K562 (cell line): ENCODE data around the gene RALB. TPM values are rescaled to one million over a fixed set of nuclear protein-coding genes. Genes with fewer than 3 reads are reported as not detected.

Experiments used
- ARID2 ChIP-seq: fragments of 450-650 bp; IDR thresholded peaks from 2 replicates; pipeline ENCODE4 v1.6.1; 2017; ENCODE audit warnings: antibody characterized with exemption, mild to moderate bottlenecking
- CC2D1A ChIP-seq: fragments of 450-650 bp; IDR thresholded peaks from 2 replicates; pipeline ENCODE4 v1.6.1; 2017; ENCODE audit warnings: mild to moderate bottlenecking
- EZH2 ChIP-seq: IDR thresholded peaks from 2 replicates; pipeline ENCODE4 v1.6.1; 2012; ENCODE audit warnings: low read depth, mild to moderate bottlenecking, inconsistent platforms, low read length, borderline replicate concordance
- JUN ChIP-seq, 2 experiments: sonication (generic) in 1 of 2; formaldehyde crosslinking in 1 of 2; IDR thresholded peaks; 2 replicates each; pipeline versions ENCODE4 v1.6.1 to v1.8.0; 2012 to 2022; ENCODE audit warnings: borderline replicate concordance in 2 of 2, mild to moderate bottlenecking in 2 of 2, improper control_type of control experiment in 1 of 2, low read depth in 1 of 2, low read length in 1 of 2, missing genetic modification reagents in 1 of 2
- KLF16 ChIP-seq: IDR thresholded peaks from 2 replicates; pipeline ENCODE4 v1.6.1; 2016; ENCODE audit warnings: antibody characterized with exemption
- RBM25 ChIP-seq: fragments of 200-400 bp; formaldehyde crosslinking; IDR thresholded peaks from 2 replicates; pipeline ENCODE4 v1.6.1; 2018; ENCODE audit warnings: low read length, low read depth, moderate library complexity; ENCODE audit not compliant: severe bottlenecking
- STAG1 ChIP-seq: sonication (generic); formaldehyde crosslinking; IDR thresholded peaks from 2 replicates; pipeline ENCODE4 v1.5.0; 2020; ENCODE audit warnings: missing genetic modification reagents, borderline replicate concordance
- XRCC5 ChIP-seq: fragments of 200-400 bp; formaldehyde crosslinking; IDR thresholded peaks from 2 replicates; pipeline ENCODE4 v1.6.1; 2017; ENCODE audit warnings: low read depth, mild to moderate bottlenecking, low read length
- ZBTB5 ChIP-seq: fragments of 450-650 bp; IDR thresholded peaks from 2 replicates; pipeline ENCODE4 v1.6.1; 2017; ENCODE audit warnings: antibody characterized with exemption
- ZNF518B ChIP-seq: fragments of 250-450 bp; sonication (Bioruptor Pico); IDR thresholded peaks from 2 replicates; pipeline ENCODE4 v1.5.0; 2021; ENCODE audit warnings: mild to moderate bottlenecking, moderate library complexity
- ZNF707 ChIP-seq: fragments of 250-450 bp; sonication (Bioruptor Pico); conservative IDR thresholded peaks from 2 replicates; pipeline ENCODE4 v1.8.0; 2022; ENCODE audit warnings: inconsistent platforms, mild to moderate bottlenecking, moderate library complexity
- polyA plus RNA-seq, 8 experiments: library from polyadenylated mRNA; depleted of rRNA in 4 of 8; stranded (reverse) in 5 of 8; unstranded in 3 of 8; fragments of >200 nt; fragmentation: Nextera tagmentation in 2 of 8; fragmentation: Illumina TruSeq in 1 of 8; extraction: Ambion mirVana in 2 of 8; extraction: Trizol in 1 of 8; gene quantifications; 2 replicates each; pipeline versions ENCODE4 v1.2.1 to v1.2.3, GENCODE V29; 2011 to 2014; ENCODE audit warnings: inconsistent platforms in 1 of 8, missing spikeins in 1 of 8
- total RNA-seq, 7 experiments: library from RNA; depleted of rRNA in 6 of 7; stranded (reverse); fragments of >200 nt in 6 of 7; fragmentation: Illumina TruSeq in 2 of 7; extraction: Trizol in 2 of 7; gene quantifications; 2 replicates each; pipeline versions ENCODE4 v1.2.1 to v1.2.3, GENCODE V29; 2011 to 2021; ENCODE audit warnings: low replicate concordance in 1 of 7
- TF ChIP-seq, protein P1 (sequence below), 2 experiments: fragments of 450-650 bp; formaldehyde crosslinking in 1 of 2; IDR thresholded peaks; 2 replicates each; pipeline versions ENCODE4 v1.4.0 to v1.6.1; 2014 to 2020; ENCODE audit warnings: mild to moderate bottlenecking in 2 of 2, borderline replicate concordance in 1 of 2, low read depth in 1 of 2

RALB gene
- total and polyA plus RNA-seq, 9 of the 15 experiments (the other 6 are each of a cell fraction or from before 2014, with no cell fraction given): 14.8 to 65.6 (median 38.4) TPM

DNA sequence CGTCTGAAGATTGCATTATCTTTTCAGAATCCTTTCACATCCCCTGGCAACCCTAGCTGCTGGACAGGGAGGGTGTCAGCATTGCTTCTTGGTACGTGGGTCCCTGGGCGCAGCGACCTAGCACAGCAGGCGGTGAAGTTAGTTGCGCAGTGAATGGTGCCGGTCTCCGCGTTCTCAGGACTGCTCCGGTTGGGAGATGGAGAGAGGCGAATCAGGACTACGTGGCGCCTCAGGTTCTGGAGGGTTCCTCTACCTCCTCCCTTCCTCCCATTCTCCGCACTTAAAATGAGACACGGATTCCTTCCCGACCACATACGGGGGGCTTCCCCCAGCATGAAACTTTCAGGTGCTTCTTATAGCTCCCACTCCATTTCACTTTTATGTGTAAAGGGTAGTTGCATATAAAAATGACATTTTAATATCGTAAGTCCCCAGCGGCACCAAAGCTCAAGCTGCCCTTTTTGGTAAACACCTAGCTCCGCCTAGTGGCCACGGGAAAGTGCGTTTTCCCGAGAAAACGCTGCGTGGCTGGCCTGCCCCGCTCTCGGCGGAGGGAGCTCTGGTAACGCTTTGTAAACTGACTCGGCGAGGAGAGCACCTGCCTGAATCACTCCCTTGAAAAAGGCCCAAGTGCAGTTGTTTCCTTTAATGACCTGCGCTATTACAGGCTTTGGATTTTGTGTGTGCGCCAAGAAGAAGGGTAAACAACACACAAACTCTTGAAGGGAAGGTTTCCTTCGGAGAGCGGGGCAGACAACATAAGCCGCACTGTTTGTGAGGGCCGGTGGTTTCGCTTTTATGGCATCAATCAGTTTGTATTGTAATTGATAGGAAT lies 60.4 kb downstream of the RALB start (continued):
- TF ChIP-seq, protein P1, sequence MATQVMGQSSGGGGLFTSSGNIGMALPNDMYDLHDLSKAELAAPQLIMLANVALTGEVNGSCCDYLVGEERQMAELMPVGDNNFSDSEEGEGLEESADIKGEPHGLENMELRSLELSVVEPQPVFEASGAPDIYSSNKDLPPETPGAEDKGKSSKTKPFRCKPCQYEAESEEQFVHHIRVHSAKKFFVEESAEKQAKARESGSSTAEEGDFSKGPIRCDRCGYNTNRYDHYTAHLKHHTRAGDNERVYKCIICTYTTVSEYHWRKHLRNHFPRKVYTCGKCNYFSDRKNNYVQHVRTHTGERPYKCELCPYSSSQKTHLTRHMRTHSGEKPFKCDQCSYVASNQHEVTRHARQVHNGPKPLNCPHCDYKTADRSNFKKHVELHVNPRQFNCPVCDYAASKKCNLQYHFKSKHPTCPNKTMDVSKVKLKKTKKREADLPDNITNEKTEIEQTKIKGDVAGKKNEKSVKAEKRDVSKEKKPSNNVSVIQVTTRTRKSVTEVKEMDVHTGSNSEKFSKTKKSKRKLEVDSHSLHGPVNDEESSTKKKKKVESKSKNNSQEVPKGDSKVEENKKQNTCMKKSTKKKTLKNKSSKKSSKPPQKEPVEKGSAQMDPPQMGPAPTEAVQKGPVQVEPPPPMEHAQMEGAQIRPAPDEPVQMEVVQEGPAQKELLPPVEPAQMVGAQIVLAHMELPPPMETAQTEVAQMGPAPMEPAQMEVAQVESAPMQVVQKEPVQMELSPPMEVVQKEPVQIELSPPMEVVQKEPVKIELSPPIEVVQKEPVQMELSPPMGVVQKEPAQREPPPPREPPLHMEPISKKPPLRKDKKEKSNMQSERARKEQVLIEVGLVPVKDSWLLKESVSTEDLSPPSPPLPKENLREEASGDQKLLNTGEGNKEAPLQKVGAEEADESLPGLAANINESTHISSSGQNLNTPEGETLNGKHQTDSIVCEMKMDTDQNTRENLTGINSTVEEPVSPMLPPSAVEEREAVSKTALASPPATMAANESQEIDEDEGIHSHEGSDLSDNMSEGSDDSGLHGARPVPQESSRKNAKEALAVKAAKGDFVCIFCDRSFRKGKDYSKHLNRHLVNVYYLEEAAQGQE (IDR thresholded peaks at IDR 0.05; ENCODE audit: borderline replicate concordance): peak; percentile 90
- TF ChIP-seq, protein P1 (CRISPR knock-in tag; IDR thresholded peaks at IDR 0.05; ENCODE audit: low read depth): no peak
- TF ChIP-seq XRCC5 (0 out of 2 replicates have a peak, but pooled peaks have one; percentile 54), RBM25 (no peak), ZBTB5 (no peak), ZNF518B (no peak), ARID2 (peak; percentile 70; the same call in 1 of the 2 replicates), CC2D1A (0 out of 2 replicates have a peak, but pooled peaks have one; percentile 28), ZNF707 (CRISPR knock-in tag) (no peak), KLF16 (peak; percentile 33; the same call in 1 of the 2 replicates), JUN (IDR thresholded peaks at IDR 0.05; ENCODE audit: borderline replicate concordance, low read depth, low read length) (peak; percentile 33; the same call in 1 of the 2 replicates), JUN (CRISPR knock-in tag; IDR thresholded peaks at IDR 0.05; ENCODE audit: borderline replicate concordance) (no peak), EZH2 (no peak), STAG1 (peak; percentile 82)
